GM19240 (cell line): Measurements from ENCODE around the gene SERPINB13.

Experiments
- DNase-seq: peaks from one replicate; pipeline ENCODE4 v3.0.0; 2011; ENCODE audit warnings: low spot score; ENCODE audit not compliant: insufficient read length

SERPINB13 gene

GRCh38 chr18:63586966-63587365, at the start of gene SERPINB13:
SERPINB13 (plus strand) TSS chr18:63587343; CDS start chr18:63588668, 1,325 bp downstream.
- no peak for DNase-seq

- no peak for DNase-seq
Observed at GRCh38 chr18:63539904-63540510, 47.1 kb upstream of the SERPINB13 start.

GRCh38 chr18:63542069-63542468, 45.1 kb upstream of the SERPINB13 start, which contains the start of gene SERPINB12:
SERPINB12 (plus strand) TSS chr18:63542369; CDS start chr18:63556160, 13,791 bp downstream.
- no peak for DNase-seq

GRCh38 chr18:63544017-63544416, 43.1 kb upstream of the SERPINB13 start:
- DNase-seq: no peak

- DNase-seq: no peak
Observed at GRCh38 chr18:63545000-63545399, 42.1 kb upstream of the SERPINB13 start.

GRCh38 chr18:63550068-63550467, 37.1 kb upstream of the SERPINB13 start:
- DNase-seq: no peak

- DNase-seq: no peak
Observed at GRCh38 chr18:63551769-63552168, 35.4 kb upstream of the SERPINB13 start.

- no peak for DNase-seq
Observed at GRCh38 chr18:63552581-63552980, 34.6 kb upstream of the SERPINB13 start.

GRCh38 chr18:63553081-63553480, 34.1 kb upstream of the SERPINB13 start:
- DNase-seq: no peak

GRCh38 chr18:63559567-63560491, 27.3 kb upstream of the SERPINB13 start:
- no peak for DNase-seq

- DNase-seq: no peak
Observed at GRCh38 chr18:63562284-63562683, 24.9 kb upstream of the SERPINB13 start.

GRCh38 chr18:63564021-63564420, 23.1 kb upstream of the SERPINB13 start:
- DNase-seq: no peak

GRCh38 chr18:63564561-63564960, 22.6 kb upstream of the SERPINB13 start:
- no peak for DNase-seq

GRCh38 chr18:63567276-63567675, 19.9 kb upstream of the SERPINB13 start:
- no peak for DNase-seq

GRCh38 chr18:63567825-63568224, 19.3 kb upstream of the SERPINB13 start:
- no peak for DNase-seq

- DNase-seq: no peak
Observed at GRCh38 chr18:63570721-63571120, 16.4 kb upstream of the SERPINB13 start.

- no peak for DNase-seq
Observed at GRCh38 chr18:63575681-63576080, 11.5 kb upstream of the SERPINB13 start.

GRCh38 chr18:63578357-63578958, 8.7 kb upstream of the SERPINB13 start:
- no peak for DNase-seq

GRCh38 chr18:63579616-63580015, 7.5 kb upstream of the SERPINB13 start:
- no peak for DNase-seq

- DNase-seq: no peak
Observed at GRCh38 chr18:63585988-63586387, 1.2 kb upstream of the SERPINB13 start.

GRCh38 chr18:63586431-63586830, 712 bp upstream of the SERPINB13 start:
- DNase-seq: no peak

GRCh38 chr18:63588909-63589308, 1.8 kb downstream of the SERPINB13 start:
- DNase-seq: no peak
